PC-3 (cell line): ENCODE measurements around the gene MYL9. TPM values are rescaled to one million over a fixed set of nuclear protein-coding genes. Genes with fewer than 3 reads are reported as not detected.

ENCODE experiments used
- ATAC-seq: fragments of 200-7000 bp; cut with Tn5 transposase; 2 replicates; pipeline ENCODE4 v1.9.1; 2020; ENCODE audit warnings: mild to moderate bottlenecking, moderate library complexity
- BruUV-seq: library from RNA; stranded (reverse); fragments of 400-500 nt; replicated peaks from 2 replicates; lab custom pipeline; 2021; lab: Mats Ljungman, UMichigan
- CTCF ChIA-PET: fragments of 300-600 bp; sonication (Branson Sonifier 250); formaldehyde crosslinking; loops from one replicate; lab custom pipeline; 2022; ENCODE audit warnings: antibody characterized with exemption; lab: Charles Lee
- POLR2A ChIA-PET: fragments of 300-600 bp; sonication (Branson Sonifier 250); formaldehyde crosslinking; loops from one replicate; lab custom pipeline; 2022; ENCODE audit warnings: antibody characterized with exemption; ENCODE audit not compliant: unreplicated experiment; lab: Charles Lee
- DNase-seq: peaks from one replicate; pipeline ENCODE4 v3.0.0-alpha.2; 2015
- H2AFZ ChIP-seq: fragments of 300-600 bp; sonication (generic); 2 replicates; pipeline ENCODE4 v1.6.0; 2016; ENCODE audit warnings: antibody characterized with exemption, low read length
- H3F3A ChIP-seq: fragments of 300-600 bp; sonication (generic); one replicate; pipeline ENCODE4 v1.6.0; 2017; ENCODE audit warnings: antibody characterized with exemption, low read length, control low read depth, mild to moderate bottlenecking; ENCODE audit not compliant: unreplicated experiment
- H3K27ac ChIP-seq: fragments of 300-600 bp; sonication (generic); 2 replicates; pipeline ENCODE4 v1.5.1; 2016; ENCODE audit warnings: mild to moderate bottlenecking, low read length
- H3K27me3 ChIP-seq: fragments of 300-600 bp; sonication (generic); 2 replicates; pipeline ENCODE4 v1.6.1; 2016; ENCODE audit warnings: low read length, mixed read lengths
- H3K36me3 ChIP-seq: fragments of 300-600 bp; sonication (generic); 2 replicates; pipeline ENCODE4 v1.6.1; 2016; ENCODE audit warnings: low read depth, mixed run types, low read length, mixed read lengths
- H3K4me1 ChIP-seq: fragments of 300-600 bp; sonication (generic); 2 replicates; pipeline ENCODE4 v1.5.1; 2016; ENCODE audit warnings: low read length; ENCODE audit not compliant: insufficient read depth
- H3K4me2 ChIP-seq: fragments of 300-600 bp; sonication (generic); 2 replicates; pipeline ENCODE4 v1.6.0; 2016; ENCODE audit warnings: low read length
- H3K4me3 ChIP-seq: fragments of 300-600 bp; sonication (generic); 2 replicates; pipeline ENCODE4 v1.5.1; 2016; ENCODE audit warnings: mild to moderate bottlenecking, low read length, mixed read lengths
- H3K79me2 ChIP-seq: fragments of 300-600 bp; sonication (generic); 2 replicates; pipeline ENCODE4 v1.6.1; 2017; ENCODE audit warnings: low read length, mixed read lengths
- H3K9ac ChIP-seq: fragments of 300-600 bp; sonication (generic); 2 replicates; pipeline ENCODE4 v1.6.0; 2016; ENCODE audit warnings: mild to moderate bottlenecking, low read length
- H3K9me2 ChIP-seq: fragments of 300-600 bp; sonication (generic); replicated peaks from 2 replicates; pipeline ENCODE4 v1.6.1; 2016; ENCODE audit warnings: mixed run types, low read length, mixed read lengths
- H3K9me3 ChIP-seq: fragments of 300-600 bp; sonication (generic); 2 replicates; pipeline ENCODE4 v1.6.1; 2016; ENCODE audit warnings: low read length, mixed read lengths
- H4K20me1 ChIP-seq: fragments of 300-600 bp; sonication (generic); 2 replicates; pipeline ENCODE4 v1.6.1; 2016; ENCODE audit warnings: low read length, mixed read lengths
- CTCF ChIP-seq: fragments of 300-600 bp; sonication (generic); conservative IDR thresholded peaks from 2 replicates; pipeline ENCODE4 v1.5.1; 2017; ENCODE audit warnings: antibody characterized with exemption, low read depth, mild to moderate bottlenecking, low read length
- EZH2 ChIP-seq: fragments of 300-600 bp; sonication (generic); IDR thresholded peaks from one replicate; pipeline ENCODE4 v1.6.1; 2017; ENCODE audit warnings: antibody characterized with exemption, mild to moderate bottlenecking, low read length; ENCODE audit not compliant: unreplicated experiment
- EZH2phosphoT487 ChIP-seq: fragments of 300-600 bp; sonication (generic); IDR thresholded peaks from 2 replicates; pipeline ENCODE4 v1.6.1; 2018; ENCODE audit warnings: mild to moderate bottlenecking, antibody characterized with exemption, low read length, borderline replicate concordance
- intact Hi-C: fragments of 100-400 bp; cut with micrococcal nuclease; formaldehyde crosslinking; loops from 2 replicates; pipeline ENCODE4 v1.9.0; 2023
- total RNA-seq: library from RNA; depleted of rRNA; stranded (reverse); fragments of >200 nt; gene quantifications from 2 replicates; pipeline ENCODE4 v1.2.3, GENCODE V29; 2014

The MYL9 gene
- total RNA-seq, 1 experiment from 2014 or later = 12.0 TPM

GRCh38 chr20:36532822-36533221 lies 8.5 kb upstream of the MYL9 start:
- Histone ChIP-seq H3K27ac (no peak overlapping the region), H3K9ac (no peak overlapping the region), H4K20me1 (no peaks in the 10 kb centered on the region), H3K36me3 (no peaks in the 10 kb centered on the region; the same call in 1 of the 2 replicates), H3K4me3 (no peak overlapping the region), H3K4me2 (no peak overlapping the region), H3K79me2 (no peaks in the 10 kb centered on the region), H3K27me3 (no peaks in the 10 kb centered on the region), H2AFZ (no peak overlapping the region), H3F3A (no peaks in the 10 kb centered on the region), H3K4me1 (no peaks in the 10 kb centered on the region), H3K9me3 (no peaks in the 10 kb centered on the region), H3K9me2 (no peaks in the 10 kb centered on the region)
- intact Hi-C loops = no loop called here
- ATAC-seq = no peak
- CTCF ChIA-PET = no interaction called here
- no TSS peak for BruUV-seq
- POLR2A ChIA-PET = no interaction called here
- TF ChIP-seq EZH2phosphoT487 (no peak), EZH2 (no peak), CTCF (no peak)
- no peak for DNase-seq

GRCh38 chr20:36538026-36538722 lies 3.1 kb upstream of the MYL9 start:
- TF ChIP-seq EZH2phosphoT487 (no peak), EZH2 (no peak), CTCF (no peak)
- Histone ChIP-seq H3K9me3 (no peaks in the 10 kb centered on the region), H3K9ac (no peak overlapping the region), H3K9me2 (no peaks in the 10 kb centered on the region), H3K27me3 (no peaks in the 10 kb centered on the region), H3F3A (no peaks in the 10 kb centered on the region), H3K4me3 (no peak overlapping the region), H3K4me2 (no peak overlapping the region), H3K27ac (no peak overlapping the region), H3K4me1 (peaks cover 5% of the 10 kb centered on the region; the same call in 1 of the 2 replicates), H4K20me1 (no peaks in the 10 kb centered on the region), H3K79me2 (no peaks in the 10 kb centered on the region), H2AFZ (no peak overlapping the region), H3K36me3 (no peaks in the 10 kb centered on the region)
- CTCF ChIA-PET = no interaction called here
- ATAC-seq (no peak), DNase-seq (no peak)
- no TSS peak for BruUV-seq
- intact Hi-C loops = no loop called here
- POLR2A ChIA-PET = no interaction called here

GRCh38 chr20:36540551-36541211 lies 638 bp upstream of the MYL9 start:
- TF ChIP-seq EZH2phosphoT487 (no peak), CTCF (no peak), EZH2 (no peak)
- CTCF ChIA-PET = no interaction called here
- H3K4me2 ChIP-seq = peak overlapping the region; percentile 91
- no peaks in the 10 kb centered on the region for H4K20me1 ChIP-seq
- H3K4me3 ChIP-seq = peak overlapping the region; percentile 72; the same call in 1 of the 2 replicates
- no peaks in the 10 kb centered on the region for H3K36me3 ChIP-seq
- no peak for ATAC-seq
- no peak overlapping the region for H3K27ac ChIP-seq
- H3K9me3 ChIP-seq = no peaks in the 10 kb centered on the region
- peak overlapping the region; percentile 97 for H2AFZ ChIP-seq
- POLR2A ChIA-PET = no interaction called here
- no peak overlapping the region for H3K9ac ChIP-seq
- DNase-seq = no peak
- H3K4me1 ChIP-seq = peaks cover 5% of the 10 kb centered on the region; the same call in 1 of the 2 replicates
- no peaks in the 10 kb centered on the region for H3K9me2 ChIP-seq
- H3F3A ChIP-seq = no peaks in the 10 kb centered on the region
- intact Hi-C loops = no loop called here
- no peaks in the 10 kb centered on the region for H3K79me2 ChIP-seq
- H3K27me3 ChIP-seq = no peaks in the 10 kb centered on the region
- no TSS peak for BruUV-seq
